CD4-positive, alpha-beta T cell treated with Interleukin-4 for 1 hour (primary cell): ENCODE data around the gene PTPRD.

ENCODE experiments used
- DNase-seq, 2 donors: peaks; one replicate each; pipeline ENCODE4 v3.0.0-alpha.2; 2020 to 2022

The PTPRD gene

GRCh38 chr9:10260501-10260900, 352.3 kb downstream of the PTPRD start:
- no peak for DNase-seq

DNA sequence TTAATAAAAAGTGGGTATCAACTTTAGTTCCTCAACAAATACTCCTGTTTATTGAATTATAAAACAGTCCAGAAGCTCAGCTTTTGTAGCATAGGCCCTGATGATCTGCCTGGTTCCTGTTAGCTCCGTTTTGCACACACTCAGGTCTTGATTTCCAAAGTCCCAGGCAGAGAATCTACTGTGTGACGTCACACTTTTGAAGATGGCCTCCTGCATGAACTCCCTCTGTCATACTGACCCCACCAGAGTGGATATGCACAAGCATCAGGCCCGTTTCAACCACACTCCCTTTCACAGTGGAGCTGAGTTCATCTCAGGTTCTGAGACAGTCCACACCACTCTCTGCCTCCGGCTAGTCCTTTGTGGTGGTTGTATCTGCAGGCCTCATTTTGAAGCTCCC, 353.1 kb downstream of the PTPRD start:
- no peak for DNase-seq

GRCh38 chr9:10255758-10256157, 357.0 kb downstream of the PTPRD start:
- DNase-seq: no peak

DNA sequence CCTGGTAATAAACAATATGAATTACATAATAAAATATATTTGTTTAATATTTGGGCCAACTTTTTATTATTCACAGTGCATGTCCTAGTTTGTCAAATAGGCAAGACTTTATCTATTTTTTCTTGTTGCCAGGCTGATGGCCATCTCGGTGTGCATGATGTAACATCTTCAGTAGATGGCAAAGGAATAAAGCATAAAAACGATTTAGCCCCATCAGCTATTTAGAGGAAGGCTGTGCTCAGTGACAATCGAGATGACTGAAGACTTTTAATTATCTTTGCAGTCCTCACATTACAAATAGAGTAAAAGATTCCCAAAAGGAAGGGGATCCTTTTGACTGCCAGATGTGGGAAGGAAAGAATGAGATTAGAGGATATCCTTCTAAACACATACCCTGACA, 358.5 kb downstream of the PTPRD start:
- DNase-seq: no peak

GRCh38 chr9:10253341-10253740, 359.5 kb downstream of the PTPRD start:
- DNase-seq: no peak

- no peak for DNase-seq
These were observed 360.6 kb downstream of the PTPRD start for GRCh38 chr9:10252174-10252573.

DNA sequence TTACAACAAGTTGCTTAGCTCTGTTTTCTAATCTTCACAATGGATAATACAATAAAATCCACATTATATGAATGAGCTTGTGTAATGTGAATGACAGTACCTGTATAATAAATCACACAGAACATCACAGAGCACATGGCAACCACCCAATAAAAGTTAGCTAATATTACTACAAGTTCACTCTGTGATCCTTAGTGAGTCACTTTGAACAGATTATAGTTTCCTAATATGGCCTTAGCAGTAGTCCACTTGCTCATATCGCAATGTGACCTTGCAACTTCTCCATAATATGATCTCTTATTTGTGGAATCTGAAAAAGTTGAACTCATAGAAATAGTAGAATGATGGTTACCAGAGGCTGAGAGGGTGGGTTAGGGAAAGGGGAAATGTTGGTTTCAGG, 361.3 kb downstream of the PTPRD start:
- DNase-seq: no peak

- no peak for DNase-seq
These were observed 362.6 kb downstream of the PTPRD start for GRCh38 chr9:10250219-10250618.

DNA sequence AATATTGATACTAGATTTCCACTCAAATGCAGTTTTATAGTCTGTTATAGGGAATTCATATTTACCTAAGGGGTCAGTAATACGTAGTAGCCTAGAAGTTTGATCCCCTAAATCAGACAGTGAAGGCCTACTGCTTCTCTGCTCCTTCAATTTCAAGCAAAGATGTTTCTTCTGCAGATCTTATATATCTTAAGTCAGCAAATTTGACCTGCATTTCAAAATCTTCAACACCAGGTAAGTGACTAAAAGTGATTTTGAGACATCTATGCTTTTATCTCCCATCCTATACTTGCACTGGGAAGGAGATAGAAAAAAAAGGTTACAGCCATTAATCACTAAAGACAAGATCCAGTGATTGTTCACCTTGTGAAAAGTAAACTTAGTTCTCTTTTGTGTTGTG, 363.9 kb downstream of the PTPRD start:
- no peak for DNase-seq

GRCh38 chr9:10242255-10242654, 370.5 kb downstream of the PTPRD start:
- no peak for DNase-seq

DNA sequence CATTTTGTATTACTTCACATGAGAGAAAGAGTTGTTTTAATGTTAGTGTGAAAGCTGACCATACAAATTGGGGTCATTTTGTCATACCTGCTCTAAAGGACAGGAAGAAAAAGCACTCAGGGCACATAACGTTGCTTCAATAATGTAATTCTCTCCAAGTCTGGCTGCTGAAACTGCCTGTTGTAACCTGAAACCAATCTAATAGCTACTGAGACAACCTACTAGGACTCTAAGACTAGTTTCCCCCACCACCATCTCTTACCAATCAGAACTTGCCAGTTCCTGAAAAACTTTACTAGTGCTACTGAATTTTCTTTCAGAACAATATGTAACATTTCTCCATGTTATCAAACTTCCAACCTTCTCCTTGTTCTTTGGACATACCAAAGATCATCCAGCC, 374.7 kb downstream of the PTPRD start:
- no peak for DNase-seq

DNA sequence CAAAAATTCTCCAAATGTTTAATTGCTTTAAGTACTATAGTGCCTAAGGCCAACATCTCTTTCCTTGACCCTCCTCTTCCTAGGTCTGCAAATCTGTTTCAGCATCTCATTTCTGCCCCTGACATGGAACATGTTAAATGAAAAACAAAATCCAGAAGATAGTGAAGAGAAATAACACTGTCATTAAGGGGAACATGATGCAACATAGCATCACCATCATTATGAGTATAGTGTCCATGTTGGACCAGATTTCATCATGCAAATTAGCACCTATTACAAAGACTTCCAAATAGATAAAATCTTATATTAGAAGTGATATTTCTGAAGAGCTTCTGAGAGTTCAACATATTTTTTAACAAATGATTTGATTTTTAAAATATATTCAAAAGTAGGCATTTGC, 375.2 kb downstream of the PTPRD start:
- DNase-seq: no peak

- no peak for DNase-seq
These were observed 376.6 kb downstream of the PTPRD start for GRCh38 chr9:10236161-10236560.

DNA sequence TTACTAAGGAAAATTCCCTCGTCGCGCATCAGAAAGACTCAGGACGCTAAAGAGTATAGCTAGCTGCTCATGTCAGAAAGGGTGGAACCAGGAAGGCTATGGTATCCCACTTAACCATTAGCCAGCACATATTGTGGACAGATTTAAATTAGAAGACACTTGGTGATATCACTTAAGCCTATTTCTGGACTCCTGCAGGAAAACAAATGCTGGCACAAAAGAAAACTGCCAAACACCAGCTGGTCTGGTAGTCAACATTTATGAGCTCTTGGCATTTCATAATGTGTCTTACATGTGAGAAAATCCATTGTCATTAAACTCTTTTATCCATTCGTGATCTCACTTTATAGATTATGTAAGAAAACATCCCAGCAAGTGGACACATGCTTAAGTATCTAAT, 377.4 kb downstream of the PTPRD start:
- no peak for DNase-seq

GRCh38 chr9:10232352-10232930, 380.4 kb downstream of the PTPRD start:
- DNase-seq: no peak

DNA sequence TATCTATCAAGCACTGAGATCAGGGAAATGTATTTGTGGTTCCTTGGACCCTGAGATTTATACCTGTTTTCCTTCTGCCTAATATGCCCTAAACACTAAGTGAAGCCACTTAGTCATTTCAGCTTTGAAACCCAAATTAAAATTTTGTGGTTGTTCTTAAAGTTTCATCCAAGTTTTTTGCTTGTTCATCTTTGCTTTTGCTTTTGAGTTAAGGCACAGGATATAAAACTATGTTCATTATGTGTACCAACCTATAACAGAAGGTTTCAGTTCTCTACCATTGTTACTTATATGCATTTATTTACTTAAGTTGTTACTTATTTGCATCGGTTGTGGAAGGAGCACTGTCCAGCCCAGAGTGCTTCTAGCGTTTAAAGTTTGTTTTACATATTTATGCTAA, 382.3 kb downstream of the PTPRD start:
- DNase-seq: no peak

DNA sequence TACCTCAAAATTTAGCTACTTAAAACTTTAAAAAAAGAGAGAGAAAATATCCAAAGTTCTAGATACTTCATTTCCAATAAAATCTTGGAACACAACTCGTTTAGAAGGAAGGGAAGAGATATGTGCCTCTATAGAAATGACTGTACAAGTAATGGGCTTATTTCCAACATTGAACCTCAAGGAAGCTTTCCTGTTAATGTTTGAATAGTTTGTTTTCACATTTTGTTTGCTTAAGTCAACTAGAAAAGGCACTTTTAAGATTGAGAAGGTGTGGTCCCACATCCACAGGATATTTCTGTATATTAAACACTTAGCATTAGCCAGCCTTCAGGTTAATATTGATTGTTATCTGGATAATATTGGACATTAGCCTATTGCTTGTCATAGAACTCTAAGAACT, 384.7 kb downstream of the PTPRD start:
- DNase-seq: no peak

GRCh38 chr9:10226996-10227395, 385.8 kb downstream of the PTPRD start:
- no peak for DNase-seq

GRCh38 chr9:10212702-10213101, 400.1 kb downstream of the PTPRD start:
- no peak for DNase-seq

- no peak for DNase-seq
These were observed 404.1 kb downstream of the PTPRD start for GRCh38 chr9:10208691-10209069.

DNA sequence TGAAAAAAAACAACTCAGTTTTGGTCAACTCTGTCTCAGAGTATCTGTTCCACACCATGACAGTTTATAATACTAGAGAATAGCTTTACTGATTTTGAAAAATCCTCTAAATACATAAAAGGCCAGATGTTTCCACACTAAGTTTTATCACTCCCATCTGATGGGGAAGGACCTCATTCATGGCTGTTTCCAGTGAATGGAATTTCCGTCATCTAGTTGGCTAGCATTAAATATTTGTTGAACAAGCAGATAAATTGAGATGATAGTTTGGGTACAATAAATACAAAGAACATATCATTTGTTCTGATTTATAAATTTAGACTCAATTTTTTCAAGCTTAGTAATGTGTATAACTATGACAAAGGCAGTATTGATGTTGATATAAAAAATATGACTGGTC, 408.5 kb downstream of the PTPRD start:
- no peak for DNase-seq

GRCh38 chr9:10173561-10173960, 439.2 kb downstream of the PTPRD start:
- no peak for DNase-seq

DNA sequence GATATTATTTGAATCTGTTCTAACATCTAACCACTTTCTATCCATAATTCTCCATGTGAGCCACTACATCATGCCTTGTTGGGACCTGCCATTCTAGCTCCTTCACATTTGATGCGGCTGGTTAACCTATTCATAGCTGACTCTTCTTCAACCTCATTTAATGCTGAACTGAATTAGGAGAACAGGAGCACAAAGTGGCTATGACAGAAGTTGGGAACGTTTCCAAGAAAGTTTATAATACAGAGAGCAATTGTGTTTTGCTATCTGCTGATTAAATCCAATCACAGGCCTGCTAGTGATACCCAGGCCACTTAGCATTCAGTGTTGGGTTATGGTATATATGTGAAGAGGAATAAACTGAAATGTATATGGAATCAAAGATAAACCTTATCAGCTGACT, 440.3 kb downstream of the PTPRD start:
- DNase-seq: no peak

- DNase-seq: no peak
These were observed 444.6 kb downstream of the PTPRD start for GRCh38 chr9:10168241-10168640.

- DNase-seq: no peak
These were observed 464.0 kb downstream of the PTPRD start for GRCh38 chr9:10148796-10149195.
